ENCODE results near the gene KCP.

DNA sequence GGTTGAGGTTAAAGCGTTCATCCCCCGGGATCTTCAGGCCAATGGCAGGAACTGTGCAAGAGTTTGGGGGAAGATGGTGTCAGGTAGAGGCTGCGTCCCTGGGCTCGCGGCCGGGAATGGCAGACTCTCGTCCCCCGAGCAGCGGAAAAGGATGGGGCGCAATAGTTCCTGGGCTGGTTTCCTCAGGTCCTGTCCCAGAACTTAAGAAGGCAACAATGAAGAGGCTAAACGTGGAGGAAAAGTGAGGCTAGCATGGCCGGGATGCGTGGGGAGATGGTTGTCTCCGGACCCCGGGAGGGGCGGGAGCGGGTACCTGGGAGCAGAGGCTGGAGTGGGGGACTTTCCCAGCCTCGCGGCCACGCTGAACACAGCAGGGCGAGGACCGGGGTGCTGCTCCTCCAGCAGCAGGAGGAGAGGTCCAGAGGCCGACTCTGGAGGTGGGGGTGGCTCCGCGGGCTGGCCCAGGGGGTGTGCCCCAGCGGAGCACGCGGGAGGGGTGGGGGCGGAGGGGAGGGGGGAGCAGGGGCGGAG lies 28.1 kb upstream of the KCP start:
- TF ChIP-seq, protein P1, sequence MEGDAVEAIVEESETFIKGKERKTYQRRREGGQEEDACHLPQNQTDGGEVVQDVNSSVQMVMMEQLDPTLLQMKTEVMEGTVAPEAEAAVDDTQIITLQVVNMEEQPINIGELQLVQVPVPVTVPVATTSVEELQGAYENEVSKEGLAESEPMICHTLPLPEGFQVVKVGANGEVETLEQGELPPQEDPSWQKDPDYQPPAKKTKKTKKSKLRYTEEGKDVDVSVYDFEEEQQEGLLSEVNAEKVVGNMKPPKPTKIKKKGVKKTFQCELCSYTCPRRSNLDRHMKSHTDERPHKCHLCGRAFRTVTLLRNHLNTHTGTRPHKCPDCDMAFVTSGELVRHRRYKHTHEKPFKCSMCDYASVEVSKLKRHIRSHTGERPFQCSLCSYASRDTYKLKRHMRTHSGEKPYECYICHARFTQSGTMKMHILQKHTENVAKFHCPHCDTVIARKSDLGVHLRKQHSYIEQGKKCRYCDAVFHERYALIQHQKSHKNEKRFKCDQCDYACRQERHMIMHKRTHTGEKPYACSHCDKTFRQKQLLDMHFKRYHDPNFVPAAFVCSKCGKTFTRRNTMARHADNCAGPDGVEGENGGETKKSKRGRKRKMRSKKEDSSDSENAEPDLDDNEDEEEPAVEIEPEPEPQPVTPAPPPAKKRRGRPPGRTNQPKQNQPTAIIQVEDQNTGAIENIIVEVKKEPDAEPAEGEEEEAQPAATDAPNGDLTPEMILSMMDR (IDR thresholded peaks at IDR 0.05): no peak
- no peak for TF ChIP-seq POLR2A (IDR thresholded peaks at IDR 0.05)

Data from lower leg skin (tissue), 3 donors.